ENCODE data around the gene GDPD4.

The GDPD4 gene

DNA sequence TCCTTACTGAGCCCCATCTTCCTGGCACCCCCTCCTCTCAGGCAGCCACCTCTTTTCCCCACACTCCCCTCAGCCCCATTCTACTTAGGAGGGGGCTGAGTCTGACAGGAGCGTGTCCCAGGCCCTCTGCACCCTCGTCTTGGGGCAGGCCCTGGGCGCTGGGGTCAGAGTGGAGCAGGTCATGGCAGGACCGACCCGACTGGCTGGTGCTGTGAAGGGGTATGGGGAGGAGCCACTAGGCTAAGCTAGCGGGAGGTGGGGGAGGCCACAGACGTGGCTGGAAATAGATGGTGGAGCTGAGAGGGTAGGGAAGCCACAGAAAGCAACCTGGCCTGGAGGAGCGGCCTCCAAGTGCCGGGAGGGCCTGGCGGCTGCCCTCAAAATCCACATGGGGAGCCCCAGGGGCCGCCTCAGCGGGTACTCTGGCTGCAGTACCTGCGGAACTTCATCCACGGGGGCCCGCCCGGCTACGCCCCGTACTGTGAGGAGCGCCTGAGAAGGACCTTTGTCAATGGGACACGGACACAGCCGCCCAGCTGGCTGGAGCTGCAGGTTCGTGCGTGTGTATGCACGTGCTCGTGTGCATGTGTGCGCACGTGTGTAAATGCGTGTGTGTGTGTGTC, 111.8 kb downstream of the GDPD4 start:
- DNase-seq (ENCODE audit: low read depth): no peak

GRCh38 chr11:77188633-77189491, 112.6 kb downstream of the GDPD4 start:
- no peak for DNase-seq (ENCODE audit: low read depth)

GRCh38 chr11:77187776-77188632, 113.5 kb downstream of the GDPD4 start:
- peak; percentile 46 for DNase-seq (ENCODE audit: low read depth)

DNA sequence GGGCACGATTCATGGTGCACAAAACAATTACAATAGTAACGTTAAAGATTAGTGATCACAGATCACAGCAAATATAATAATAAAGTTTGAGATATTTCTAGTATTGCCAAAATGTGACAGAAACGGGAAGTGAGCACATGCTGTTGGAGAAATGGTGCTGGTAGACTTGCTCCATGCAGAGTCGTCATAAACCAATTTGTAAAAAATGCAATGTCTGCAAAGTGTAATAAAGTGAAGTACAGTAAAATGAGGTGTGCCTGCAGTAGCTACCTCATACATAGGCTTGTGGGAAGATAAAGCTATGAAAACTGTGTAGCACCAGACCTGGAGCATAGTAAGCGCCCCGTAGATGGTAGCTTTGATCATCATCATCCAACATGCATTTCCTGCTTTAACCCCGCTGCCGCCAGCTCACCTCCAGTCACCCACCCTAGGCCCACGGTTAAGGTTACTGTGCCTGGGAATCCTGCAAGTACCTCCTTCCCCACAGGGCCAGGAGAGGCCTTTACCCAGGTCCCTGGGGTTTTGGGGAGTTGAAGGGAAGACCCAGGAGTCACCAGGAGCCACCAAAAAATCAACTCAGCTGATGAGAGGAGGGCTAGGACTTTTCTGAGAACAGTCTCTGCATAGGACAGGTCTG, 114.3 kb downstream of the GDPD4 start:
- DNase-seq (ENCODE audit: low read depth): no peak

DNA sequence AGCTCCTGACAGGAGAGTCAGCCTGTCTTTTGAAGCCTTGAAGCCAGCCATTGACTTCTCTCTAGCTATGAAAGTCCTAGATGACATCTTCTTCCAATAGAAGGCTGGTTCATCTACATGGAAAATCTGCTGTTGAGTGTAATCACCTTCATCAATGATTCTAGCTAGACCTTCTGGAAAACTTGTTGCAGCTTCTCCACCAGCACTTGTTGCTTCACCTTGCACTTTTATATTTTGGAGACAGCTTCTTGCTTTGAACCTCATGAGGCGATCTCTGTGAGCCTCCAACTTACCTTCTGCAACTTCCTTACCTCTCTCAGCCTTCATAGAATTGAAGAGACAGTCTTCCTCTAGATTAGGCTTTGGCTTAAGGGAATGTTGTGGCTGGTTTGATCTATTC, 115.2 kb downstream of the GDPD4 start:
- DNase-seq (ENCODE audit: low read depth): no peak

DNA sequence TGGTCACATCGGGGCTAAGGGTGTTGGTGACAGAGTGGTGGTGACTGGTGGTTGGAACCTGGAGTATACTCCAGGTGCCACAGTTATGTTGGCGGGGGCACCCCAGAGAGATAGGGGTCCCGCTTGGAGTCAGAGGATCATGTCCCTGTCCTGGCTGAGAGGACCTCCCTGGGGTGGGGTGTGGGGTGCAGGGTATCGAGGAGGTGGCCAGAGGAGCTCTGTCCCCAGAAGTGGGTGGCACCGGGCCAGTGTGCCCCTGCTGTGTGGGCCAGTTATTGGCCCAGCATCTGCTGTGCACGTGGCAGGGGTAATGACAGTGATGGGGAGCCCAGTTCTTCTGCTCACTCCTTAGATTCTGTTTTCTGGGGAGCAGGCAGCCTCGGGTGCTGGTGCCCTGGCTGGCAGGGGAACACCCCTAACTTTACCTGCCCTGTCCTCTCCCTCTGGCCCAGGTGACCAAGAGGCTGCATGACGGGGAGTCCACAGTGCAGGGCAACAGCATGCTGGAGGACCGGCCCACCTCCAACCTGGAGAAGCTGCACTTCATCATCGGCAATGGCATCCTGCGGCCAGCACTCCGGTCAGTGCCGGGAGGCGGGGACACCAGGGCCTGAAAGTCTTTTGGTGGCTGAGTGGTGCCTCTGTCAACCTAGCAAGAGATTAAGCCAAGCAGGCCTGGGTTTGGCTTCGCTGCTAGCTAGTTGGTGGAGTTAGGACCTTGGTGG, 117.2 kb downstream of the GDPD4 start:
- no peak for DNase-seq (ENCODE audit: low read depth)

DNA sequence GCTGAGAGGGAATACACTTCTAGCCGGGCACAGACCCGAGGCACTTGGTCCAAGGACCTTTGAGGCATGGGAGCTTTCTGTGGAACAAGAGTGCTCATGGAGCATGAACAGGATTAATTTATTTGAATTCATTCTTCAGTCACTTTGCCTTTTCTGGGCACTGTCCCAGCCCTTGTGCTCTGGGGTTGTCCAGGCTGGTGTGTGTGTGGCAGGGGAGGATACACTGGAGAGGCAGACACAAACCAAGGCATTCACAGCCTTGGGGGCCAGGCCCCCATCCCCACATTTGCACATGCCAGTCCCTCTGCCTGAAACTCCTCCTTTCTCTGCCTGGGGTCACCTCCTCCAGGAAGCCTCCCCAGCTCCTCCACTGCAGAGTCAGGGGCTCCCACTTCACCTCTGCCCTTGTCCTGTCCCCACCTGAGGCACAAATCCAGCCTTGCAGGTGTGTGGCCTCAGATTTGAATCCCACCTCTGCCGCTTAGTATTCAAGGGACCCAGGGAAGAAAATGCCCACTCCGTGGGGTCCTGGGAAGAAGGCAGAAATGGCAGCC, 118.0 kb downstream of the GDPD4 start:
- no peak for DNase-seq (ENCODE audit: low read depth)

DNA sequence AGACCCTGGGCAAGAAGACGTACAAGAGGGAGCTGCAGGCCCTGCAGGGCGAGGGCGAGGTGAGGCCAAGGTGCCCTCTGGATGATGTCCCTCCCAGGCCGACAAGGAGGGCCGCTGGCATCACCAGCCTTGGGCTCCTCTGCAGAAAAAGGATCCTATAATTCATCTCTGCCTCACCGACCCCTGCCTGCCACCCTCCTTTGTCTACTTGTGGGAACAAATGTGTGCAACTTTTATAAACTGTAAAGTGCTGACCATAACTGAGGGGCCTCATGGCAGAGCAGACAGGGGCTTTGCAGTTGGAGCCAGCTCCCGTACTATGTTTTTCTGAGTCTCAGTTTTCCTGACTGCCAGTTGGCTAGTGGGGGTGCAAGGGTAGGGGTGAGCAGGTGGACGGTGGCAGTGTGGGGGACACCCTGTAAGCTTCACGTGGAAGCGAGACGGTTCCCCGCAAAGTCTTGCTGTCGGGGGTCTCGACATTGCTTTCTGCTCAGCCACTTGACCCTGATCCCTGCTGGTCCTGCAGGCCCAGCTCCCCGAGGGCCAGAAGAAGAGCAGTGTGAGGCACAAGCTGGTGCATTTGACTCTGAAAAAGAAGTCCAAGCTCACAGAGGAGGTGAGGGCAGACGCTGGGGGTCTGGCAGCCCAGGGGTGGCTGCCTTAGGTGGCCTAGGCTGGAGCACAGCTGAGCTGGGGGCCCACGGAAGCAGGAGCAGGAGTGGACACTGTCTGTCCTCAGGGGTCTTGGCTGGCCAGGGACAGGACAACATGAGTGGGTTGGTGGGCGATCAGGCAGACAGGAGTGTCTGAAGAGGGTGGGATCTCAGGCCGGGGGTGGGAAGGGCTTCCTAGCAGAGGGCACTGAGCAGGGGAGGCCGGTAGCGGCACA, 118.7 kb downstream of the GDPD4 start:
- no peak for DNase-seq (ENCODE audit: low read depth)

DNA sequence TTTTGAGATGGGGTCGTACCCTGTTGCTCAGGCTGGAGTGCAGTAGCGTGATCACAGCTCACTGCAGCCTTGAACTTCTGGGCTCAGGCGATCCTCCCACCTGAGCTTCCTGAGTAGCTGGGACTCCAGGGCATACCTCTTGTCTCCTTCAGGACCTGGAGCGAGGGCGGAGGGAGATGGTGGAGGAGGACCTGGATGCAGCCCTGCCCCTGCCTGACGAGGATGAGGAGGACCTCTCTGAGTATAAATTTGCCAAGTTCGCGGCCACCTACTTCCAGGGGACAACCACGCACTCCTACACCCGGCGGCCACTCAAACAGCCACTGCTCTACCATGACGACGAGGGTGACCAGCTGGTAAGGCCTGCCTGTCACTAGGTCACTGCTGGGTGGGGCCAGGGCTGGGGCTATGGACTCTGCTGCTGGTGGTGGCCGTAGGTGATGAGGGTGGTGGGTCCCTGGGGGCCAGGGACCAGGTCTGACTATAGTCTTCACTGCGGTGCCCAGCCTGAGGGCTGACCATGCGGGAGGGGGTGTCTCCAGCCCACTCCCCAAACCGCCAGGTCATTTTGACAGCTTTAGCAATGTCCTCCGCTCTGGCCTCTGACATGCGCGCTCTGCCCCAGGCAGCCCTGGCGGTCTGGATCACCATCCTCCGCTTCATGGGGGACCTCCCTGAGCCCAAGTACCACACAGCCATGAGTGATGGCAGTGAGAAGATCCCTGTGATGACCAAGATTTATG, 119.5 kb downstream of the GDPD4 start:
- no peak for DNase-seq (ENCODE audit: low read depth)

DNA sequence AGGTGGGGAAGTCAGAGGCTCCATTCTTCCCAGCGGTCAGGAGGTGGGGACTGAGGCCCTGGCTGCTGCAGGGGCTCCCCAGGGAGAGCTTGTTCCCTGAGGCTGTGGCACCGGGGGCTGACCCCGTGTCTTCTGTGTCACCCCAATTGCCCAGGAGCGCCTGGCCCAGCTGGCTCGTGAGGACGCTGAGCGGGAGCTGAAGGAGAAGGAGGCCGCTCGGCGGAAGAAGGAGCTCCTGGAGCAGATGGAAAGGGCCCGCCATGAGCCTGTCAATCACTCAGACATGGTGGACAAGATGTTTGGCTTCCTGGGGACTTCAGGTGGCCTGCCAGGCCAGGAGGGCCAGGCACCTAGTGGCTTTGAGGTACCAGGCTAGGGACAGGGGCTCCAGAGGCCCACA, 120.3 kb downstream of the GDPD4 start:
- DNase-seq (ENCODE audit: low read depth): no peak

DNA sequence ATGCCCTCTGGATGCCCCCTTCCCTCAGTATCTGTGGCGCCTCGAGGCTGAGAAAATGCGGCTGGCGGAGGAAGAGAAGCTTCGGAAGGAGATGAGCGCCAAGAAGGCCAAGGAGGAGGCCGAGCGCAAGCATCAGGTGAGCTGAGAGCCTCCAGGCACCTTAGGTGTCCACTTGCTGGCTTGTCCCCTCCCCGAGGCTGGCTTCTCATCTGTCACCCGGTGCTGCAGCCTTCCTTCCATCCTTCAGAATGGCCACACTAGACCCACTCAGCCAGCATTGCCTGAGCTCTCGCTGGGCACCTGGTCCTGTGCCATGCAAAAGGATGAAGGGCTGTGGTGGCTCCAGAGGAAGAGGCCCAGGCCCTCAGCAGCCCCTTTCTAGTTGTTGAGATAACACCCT, 121.1 kb downstream of the GDPD4 start:
- DNase-seq (ENCODE audit: low read depth): no peak

DNA sequence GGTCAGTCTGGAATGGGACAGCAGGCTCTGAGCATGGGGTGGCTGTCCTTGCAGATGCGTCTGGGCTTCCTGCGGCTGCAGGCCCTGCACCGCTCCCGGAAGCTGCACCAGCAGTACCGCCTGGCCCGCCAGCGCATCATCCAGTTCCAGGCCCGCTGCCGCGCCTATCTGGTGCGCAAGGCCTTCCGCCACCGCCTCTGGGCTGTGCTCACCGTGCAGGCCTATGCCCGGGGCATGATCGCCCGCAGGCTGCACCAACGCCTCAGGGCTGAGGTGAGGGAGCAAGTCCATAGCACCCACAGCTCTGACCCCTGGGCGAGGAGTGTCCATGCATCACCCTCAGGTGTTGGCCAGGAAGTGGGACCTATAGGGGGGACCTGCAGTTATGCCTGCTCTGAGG, 121.8 kb downstream of the GDPD4 start:
- DNase-seq (ENCODE audit: low read depth): no peak

DNA sequence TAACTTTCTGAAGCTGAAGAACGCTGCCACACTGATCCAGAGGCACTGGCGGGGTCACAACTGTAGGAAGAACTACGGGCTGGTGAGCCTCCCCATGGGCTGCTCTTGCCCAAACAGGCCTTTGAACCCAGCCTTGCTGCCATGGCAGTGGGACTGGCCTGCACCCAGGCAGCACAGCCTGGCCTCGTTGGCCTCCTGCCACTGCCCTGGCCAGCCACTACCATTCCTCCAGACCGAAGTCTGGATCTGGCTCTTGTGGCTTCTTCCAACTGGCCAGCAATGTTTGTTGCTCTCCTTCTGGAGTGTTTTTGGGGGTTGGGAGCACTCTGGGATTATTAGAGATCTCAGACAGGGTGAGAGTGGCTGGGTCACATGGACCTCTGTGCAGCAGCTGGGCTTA, 122.4 kb downstream of the GDPD4 start:
- no peak for DNase-seq (ENCODE audit: low read depth)

GRCh38 chr11:77178150-77178549, 123.3 kb downstream of the GDPD4 start:
- DNase-seq (ENCODE audit: low read depth): no peak

DNA sequence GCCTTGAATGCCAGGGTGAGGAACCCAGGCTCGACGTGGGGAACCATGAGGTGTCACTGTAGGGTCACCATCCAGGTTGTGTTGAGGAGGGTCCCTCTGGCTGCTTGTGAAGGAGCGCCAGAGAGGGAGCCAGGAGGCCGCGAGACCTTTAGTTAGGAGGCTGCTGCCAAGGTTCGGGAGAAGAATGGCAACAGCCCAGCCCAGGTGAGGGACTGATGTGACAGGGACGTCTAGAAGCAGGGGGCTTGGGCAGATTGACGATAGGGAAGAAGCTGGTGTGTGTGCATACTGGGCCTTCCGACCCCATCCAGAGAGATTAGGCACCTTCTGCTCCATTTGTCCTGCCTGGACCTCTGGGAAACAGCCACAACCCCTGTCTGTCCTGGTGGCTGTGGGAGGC, 124.5 kb downstream of the GDPD4 start:
- DNase-seq (ENCODE audit: low read depth): no peak

GRCh38 chr11:77175869-77176539, 125.5 kb downstream of the GDPD4 start:
- no peak for DNase-seq (ENCODE audit: low read depth)

- DNase-seq (ENCODE audit: low read depth): no peak
These were observed 126.3 kb downstream of the GDPD4 start for GRCh38 chr11:77175021-77175842.

GRCh38 chr11:77174559-77174958, 126.9 kb downstream of the GDPD4 start:
- no peak for DNase-seq (ENCODE audit: low read depth)
